Measurements from ENCODE around the gene CXCL1.
"Not testable (repeated sequence)": the region's sequence is repeated elsewhere in the genome, so short reads cannot be mapped to it uniquely, and the experiment has no call there.

CXCL1 gene

DNA sequence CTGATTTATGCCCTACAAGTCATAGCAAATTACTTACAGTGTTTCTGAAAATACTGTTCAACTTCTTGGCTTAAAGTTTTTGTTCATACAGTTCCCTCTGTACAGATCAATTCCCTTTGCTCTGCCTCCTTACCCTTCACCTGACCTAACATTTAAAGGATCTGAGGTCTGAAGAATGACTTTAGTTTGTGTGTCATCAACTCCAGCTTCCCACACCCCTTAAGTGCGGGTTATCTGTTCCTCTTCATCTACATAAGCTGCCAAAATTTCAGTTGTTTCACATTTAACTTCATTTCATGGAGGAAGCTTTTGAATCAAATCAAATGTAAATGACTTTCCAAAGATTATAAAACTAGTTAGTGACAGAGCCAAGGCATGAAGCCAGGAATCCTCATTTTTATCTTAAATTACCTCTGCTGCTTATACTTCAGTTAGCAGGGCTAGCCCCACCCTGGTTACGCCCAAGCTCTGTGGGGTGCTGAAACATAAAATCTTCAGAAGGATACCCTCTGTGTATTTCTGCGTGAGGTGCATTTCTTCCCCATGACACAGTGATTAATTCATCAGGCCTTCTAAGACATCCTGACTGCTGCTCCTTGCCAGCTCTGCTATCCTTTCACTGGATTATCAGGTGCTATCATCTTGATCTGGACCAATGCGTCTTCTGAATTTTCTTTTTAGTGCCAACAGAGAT, 16.5 kb downstream of the CXCL1 start:
- FAIRE-seq: no peak
- TF ChIP-seq TAF1 (IDR thresholded peaks at IDR 0.05; ENCODE audit: low read depth, low read length): no peak
- TF ChIP-seq POLR2A (IDR thresholded peaks at IDR 0.05; ENCODE audit: low read depth, low read length): no peak
- TF ChIP-seq SPI1 (IDR thresholded peaks at IDR 0.05; ENCODE audit: low read depth, low read length): no peak
- TF ChIP-seq POU2F2 (IDR thresholded peaks at IDR 0.05; ENCODE audit: low read depth, low read length): no peak
- TF ChIP-seq PAX5 (IDR thresholded peaks at IDR 0.05; ENCODE audit: insufficient read depth, low read length, severe bottlenecking): no peak
- no peak for TF ChIP-seq POLR2AphosphoS5 (IDR thresholded peaks at IDR 0.05; ENCODE audit: low read depth, low read length)
- no peak for DNase-seq (ENCODE audit: insufficient read length, low spot score)

DNA sequence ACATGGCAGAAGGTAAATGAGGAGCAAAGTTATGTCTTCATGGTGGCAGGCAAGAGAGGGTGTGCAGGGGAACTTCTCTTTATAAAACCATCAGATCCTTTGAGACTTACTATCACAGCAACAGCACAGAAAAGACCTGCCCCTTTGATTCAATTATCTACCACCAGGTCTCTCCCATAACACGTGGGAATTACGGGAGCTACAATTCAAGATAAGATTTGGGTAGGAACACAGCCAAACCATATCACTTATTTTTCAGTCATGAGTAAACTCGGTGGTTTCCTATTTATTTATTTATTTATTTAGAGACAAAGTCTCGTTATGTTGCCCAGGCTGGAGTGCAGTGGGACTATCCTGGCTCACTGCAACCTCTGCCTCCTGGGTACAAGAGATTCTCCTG, 22.1 kb downstream of the CXCL1 start:
- no peak for DNase-seq (ENCODE audit: insufficient read length, low spot score)
- no peak for FAIRE-seq
- no peak for TF ChIP-seq SPI1 (IDR thresholded peaks at IDR 0.05; ENCODE audit: low read depth, low read length)

DNA sequence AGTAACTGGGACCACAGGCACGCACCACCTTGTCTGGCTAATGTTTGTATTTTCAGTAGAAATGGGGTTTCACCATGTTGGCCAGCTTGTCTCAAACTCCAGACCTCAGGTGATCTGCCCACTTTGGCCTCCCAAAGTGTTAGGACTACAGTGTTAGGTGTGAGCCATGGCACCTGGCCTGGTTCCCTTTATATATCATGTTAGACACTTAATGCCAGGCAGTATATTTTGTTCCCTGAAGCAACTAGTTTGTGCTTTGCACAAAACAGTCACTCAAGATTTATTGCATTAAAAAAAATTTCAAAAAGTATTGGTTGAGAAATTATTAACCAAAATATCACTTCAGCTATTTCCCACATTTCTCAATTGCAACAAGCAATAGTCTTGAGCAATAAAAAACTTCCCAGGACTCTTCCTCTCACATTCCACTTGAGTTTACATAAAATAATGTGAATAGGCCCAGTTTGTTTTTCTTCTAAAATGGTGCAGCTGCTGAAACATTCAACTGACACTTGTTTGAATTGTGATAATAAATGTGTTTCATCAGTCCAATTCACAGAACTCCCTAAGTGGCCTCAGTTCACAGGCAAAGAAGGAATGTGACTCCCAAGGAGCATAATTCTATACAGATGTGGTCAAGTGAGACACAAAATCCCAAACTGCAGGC, 22.7 kb downstream of the CXCL1 start:
- no peak for FAIRE-seq
- TF ChIP-seq PAX5 (IDR thresholded peaks at IDR 0.05; ENCODE audit: insufficient read depth, low read length, severe bottlenecking) (no peak), TAF1 (IDR thresholded peaks at IDR 0.05; ENCODE audit: low read depth, low read length) (no peak), SPI1 (IDR thresholded peaks at IDR 0.05; ENCODE audit: low read depth, low read length) (no peak)
- no peak for DNase-seq (ENCODE audit: insufficient read length, low spot score)

DNA sequence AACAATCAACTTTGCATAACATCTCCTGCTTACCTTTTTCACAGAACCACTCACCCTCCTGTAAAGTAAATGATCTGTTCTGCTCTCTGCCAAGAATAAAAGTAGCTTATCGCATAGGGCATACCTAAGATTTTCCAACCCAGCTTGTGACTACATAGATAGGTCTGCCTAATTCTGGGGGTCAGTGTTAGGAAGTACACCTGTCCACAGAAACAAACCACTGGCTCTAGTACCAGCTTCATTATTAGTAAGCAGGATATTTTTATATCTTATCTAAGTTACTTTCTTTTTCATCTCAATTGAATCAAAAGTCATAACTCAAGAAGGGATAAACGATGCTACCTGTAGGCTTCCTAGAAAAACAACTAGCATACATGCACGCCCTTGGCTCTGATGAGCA, 23.8 kb downstream of the CXCL1 start:
- TF ChIP-seq POU2F2 (IDR thresholded peaks at IDR 0.05; ENCODE audit: low read depth, low read length): no peak
- TF ChIP-seq POLR2AphosphoS5 (IDR thresholded peaks at IDR 0.05; ENCODE audit: low read depth, low read length): no peak
- TF ChIP-seq POLR2A (IDR thresholded peaks at IDR 0.05; ENCODE audit: low read depth, low read length): no peak
- TF ChIP-seq PAX5 (IDR thresholded peaks at IDR 0.05; ENCODE audit: insufficient read depth, low read length, severe bottlenecking): no peak
- TF ChIP-seq SPI1 (IDR thresholded peaks at IDR 0.05; ENCODE audit: low read depth, low read length): no peak
- TF ChIP-seq TAF1 (IDR thresholded peaks at IDR 0.05; ENCODE audit: low read depth, low read length): no peak
- no peak for DNase-seq (ENCODE audit: insufficient read length, low spot score)
- no peak for FAIRE-seq

DNA sequence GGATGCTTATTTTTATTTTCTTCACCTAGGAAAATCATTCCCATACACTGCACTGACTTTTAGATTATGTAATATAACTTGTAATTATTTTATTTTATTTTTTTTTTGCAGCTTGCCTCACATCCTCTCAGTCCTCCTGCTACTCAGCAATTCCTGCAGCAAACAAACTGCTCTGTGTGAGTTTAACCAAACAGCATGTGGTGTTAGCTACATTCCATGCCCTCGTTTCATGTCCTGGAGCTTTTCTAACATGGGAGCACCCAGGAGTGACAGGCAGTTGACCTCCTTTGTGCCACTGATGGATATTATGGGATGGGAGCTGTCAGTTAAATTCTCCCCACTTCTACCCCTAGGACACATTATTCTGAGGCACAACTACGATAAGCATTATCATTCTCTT, 24.8 kb downstream of the CXCL1 start:
- FAIRE-seq (no peak), DNase-seq (ENCODE audit: insufficient read length, low spot score) (no peak)
- TF ChIP-seq POLR2A (IDR thresholded peaks at IDR 0.05; ENCODE audit: low read depth, low read length): no peak
- no peak for TF ChIP-seq POU2F2 (IDR thresholded peaks at IDR 0.05; ENCODE audit: low read depth, low read length)
- TF ChIP-seq POLR2AphosphoS5 (IDR thresholded peaks at IDR 0.05; ENCODE audit: low read depth, low read length): no peak
- TF ChIP-seq SPI1 (IDR thresholded peaks at IDR 0.05; ENCODE audit: low read depth, low read length): no peak
- no peak for TF ChIP-seq PAX5 (IDR thresholded peaks at IDR 0.05; ENCODE audit: insufficient read depth, low read length, severe bottlenecking)
- no peak for TF ChIP-seq TAF1 (IDR thresholded peaks at IDR 0.05; ENCODE audit: low read depth, low read length)

DNA sequence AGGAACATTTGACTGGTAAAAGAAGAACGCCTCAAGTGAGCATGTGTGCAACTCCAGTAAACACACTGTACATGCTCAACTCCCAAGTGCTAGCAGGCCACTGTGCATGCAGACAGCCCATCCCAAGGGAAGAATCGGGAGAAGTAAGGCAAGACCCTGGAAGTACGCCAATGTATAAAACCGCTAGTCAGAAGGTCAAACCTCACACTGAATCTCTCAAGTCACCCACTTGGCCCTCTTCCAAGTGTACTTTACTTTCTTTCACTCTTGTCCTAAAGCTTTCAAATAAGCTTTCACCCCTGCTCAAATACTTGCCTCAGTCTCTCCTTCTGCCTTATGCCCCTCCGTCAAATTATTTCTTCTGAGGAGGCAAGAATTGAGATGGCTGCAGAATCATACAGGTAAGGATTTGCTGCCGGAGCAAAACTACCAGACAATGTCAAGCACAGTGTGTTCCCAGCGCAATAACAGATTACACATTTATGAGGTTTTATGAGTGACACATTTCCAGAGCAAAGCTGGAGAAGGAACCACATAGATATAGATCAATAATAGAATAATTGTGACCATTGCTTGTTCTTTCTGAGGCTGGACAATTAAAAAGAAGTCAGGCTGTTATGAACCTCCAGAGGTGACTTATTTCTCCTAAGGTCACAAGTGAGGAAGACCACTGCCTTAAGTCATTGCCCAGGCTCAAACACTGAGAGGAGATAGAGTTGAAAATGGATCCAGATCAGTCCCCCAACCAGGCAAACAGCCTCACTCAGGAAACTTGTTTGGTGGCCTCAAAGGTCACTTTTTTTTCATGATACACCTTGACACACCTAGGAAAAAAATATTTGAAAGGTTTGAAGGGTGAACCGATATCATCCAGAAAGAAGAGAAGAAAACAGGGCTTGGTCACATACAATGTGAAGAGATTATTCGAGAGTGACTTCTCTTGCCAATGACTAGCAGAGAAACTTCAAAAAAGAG, 26.3 kb downstream of the CXCL1 start:
- DNase-seq (ENCODE audit: insufficient read length, low spot score) (no peak), FAIRE-seq (no peak)
- TF ChIP-seq TAF1 (IDR thresholded peaks at IDR 0.05; ENCODE audit: low read depth, low read length) (no peak), PAX5 (IDR thresholded peaks at IDR 0.05; ENCODE audit: insufficient read depth, low read length, severe bottlenecking) (no peak), POLR2AphosphoS5 (IDR thresholded peaks at IDR 0.05; ENCODE audit: low read depth, low read length) (no peak)

DNA sequence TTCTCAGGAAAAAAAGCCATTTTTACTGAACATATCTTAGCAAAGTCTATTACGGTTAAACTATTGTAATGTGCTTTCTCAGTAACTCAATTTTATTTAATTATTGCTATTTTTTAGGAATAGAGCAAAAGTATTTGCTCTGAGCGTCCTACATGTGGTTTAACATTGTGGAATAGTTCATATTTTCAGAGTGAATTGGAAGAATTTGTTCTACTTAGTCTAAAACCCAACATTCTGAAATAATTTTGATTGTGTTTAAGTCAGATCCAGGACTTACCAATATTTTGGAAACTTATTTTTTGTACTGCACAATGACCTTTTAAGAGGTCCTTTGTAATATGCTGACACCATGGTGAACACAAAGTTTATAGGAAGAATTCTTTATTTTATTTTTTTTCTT, 27.2 kb downstream of the CXCL1 start:
- no peak for TF ChIP-seq SPI1 (IDR thresholded peaks at IDR 0.05; ENCODE audit: low read depth, low read length)
- TF ChIP-seq POU2F2 (IDR thresholded peaks at IDR 0.05; ENCODE audit: low read depth, low read length): no peak
- TF ChIP-seq TAF1 (IDR thresholded peaks at IDR 0.05; ENCODE audit: low read depth, low read length): no peak
- no peak for TF ChIP-seq PAX5 (IDR thresholded peaks at IDR 0.05; ENCODE audit: insufficient read depth, low read length, severe bottlenecking)
- no peak for TF ChIP-seq POLR2A (IDR thresholded peaks at IDR 0.05; ENCODE audit: low read depth, low read length)
- no peak for TF ChIP-seq POLR2AphosphoS5 (IDR thresholded peaks at IDR 0.05; ENCODE audit: low read depth, low read length)
- no peak for FAIRE-seq
- DNase-seq (ENCODE audit: insufficient read length, low spot score): no peak

DNA sequence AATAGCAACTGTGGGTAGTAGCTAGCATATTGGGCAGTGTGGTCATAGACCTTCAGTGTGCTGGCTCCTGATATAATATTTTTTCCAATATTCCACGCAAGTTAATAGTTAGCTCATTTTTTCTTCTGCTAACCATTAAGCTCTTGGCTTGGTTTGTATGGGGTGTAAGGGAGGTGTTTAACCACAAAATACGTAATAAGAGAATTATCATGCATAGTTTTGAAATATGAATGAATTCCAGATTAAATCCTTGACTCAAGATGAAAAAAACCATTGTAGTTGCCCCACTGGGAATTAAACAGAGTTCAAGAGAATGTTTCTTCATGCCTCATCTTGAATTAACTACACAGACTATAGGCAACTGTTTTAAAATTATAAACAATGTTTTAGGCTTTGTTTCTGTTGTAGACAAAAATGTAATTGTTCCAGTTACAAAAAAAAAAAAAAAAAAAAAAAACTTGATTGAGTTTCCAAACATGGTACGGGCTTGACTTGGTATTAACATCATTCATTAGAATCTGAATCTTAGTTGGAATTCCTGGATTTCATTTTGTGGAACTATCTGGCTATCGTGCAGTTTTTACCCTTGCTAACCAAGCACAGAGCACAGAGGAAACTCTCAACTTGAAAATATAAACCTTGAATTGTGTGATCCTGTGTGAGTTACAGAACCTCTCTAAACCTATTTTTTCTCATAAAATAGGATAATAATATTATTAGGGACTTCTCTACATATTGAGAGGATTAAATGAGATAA, 28.4 kb downstream of the CXCL1 start:
- TF ChIP-seq POLR2A (IDR thresholded peaks at IDR 0.05; ENCODE audit: low read depth, low read length) (no peak), TAF1 (IDR thresholded peaks at IDR 0.05; ENCODE audit: low read depth, low read length) (no peak), POU2F2 (IDR thresholded peaks at IDR 0.05; ENCODE audit: low read depth, low read length) (no peak), PAX5 (IDR thresholded peaks at IDR 0.05; ENCODE audit: insufficient read depth, low read length, severe bottlenecking) (no peak), SPI1 (IDR thresholded peaks at IDR 0.05; ENCODE audit: low read depth, low read length) (no peak), POLR2AphosphoS5 (IDR thresholded peaks at IDR 0.05; ENCODE audit: low read depth, low read length) (no peak)
- no peak for DNase-seq (ENCODE audit: insufficient read length, low spot score)
- FAIRE-seq: no peak

DNA sequence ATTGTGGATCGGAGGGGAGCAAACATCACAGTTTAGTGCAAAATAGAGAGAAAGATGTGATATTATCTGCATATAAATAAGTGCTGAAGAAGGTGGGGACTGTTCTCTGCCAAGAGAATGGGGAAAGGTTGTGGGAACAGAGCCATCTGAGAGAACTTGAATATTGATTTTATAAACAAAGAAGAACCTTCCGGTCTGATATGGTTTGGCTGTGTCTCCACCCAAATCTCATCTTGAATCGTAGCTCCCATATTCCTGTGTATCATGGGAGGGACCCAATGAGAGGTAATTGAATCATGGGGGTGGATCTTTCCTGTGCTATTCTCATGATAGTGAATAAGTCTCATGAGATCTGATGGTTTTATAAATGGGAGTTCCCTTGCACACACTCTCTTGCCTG, 30.1 kb downstream of the CXCL1 start:
- not testable (repeated sequence) for FAIRE-seq; DNase-seq (ENCODE audit: insufficient read length, low spot score)

All from GM12891 (cell line).